Myometrial cell (primary cell): ENCODE results near the gene PPP1CB. TPM values are rescaled to one million over a fixed set of nuclear protein-coding genes. Genes with fewer than 3 reads are reported as not detected.

Experiments
- total RNA-seq: library from RNA; depleted of rRNA; stranded (reverse); fragments of >200 nt; gene quantifications from 2 replicates; pipeline ENCODE4 v1.2.3, GENCODE V29; 2015

The PPP1CB gene
- 148 and 191 TPM in 2 replicates for total RNA-seq

GRCh38 chr2:28751252-28751955 is at the start of gene PPP1CB:
Gene PPP1CB, plus strand, starts transcription at chr2:28751830. Its CDS starts 295 bp downstream, at chr2:28752125.

DNA sequence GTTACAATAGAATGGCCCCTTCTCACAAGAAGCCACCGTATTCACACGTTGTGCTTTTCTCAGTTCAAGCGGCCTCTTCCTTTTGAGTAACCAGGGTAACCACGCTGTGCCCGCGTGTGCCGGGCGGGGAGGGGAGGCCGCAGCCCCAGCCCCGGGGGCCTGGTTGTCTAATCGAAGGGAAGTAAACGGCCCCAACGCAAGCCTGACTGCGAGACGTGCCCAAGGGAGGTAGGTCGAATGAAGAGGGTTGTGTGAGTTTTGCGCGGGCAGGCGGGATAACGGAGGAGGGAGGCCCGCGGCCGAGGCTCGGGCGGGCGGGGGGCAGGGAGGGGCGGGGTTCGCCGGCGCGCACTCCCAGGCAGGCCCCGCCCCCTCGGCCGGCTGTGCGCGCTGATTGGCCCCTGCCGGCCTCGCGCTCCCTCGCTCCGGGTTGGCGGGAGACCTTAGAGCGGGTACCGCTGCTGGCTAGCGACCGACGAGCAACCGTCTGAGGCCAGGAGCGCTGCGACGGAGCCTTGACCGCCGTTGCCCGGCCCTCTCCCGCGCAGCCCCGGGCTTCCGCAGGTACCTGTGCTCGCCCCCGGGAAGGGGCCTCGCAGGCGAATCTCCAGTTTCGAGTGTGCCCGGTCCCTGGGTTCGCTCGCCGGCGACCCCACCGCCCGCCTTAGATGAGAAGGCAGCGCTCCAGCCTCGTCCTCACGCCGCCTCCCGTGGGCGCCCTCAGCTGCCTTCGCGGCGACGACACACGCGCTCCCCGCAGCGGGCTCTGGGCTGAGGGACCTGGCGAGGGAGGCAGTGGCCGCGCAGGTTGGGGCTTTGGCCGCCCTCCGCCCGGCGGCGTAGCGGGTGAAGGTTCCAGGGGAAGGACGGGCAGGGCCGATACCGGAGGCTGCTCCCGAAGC is 59.0 kb downstream of the PPP1CB start, which contains the start of gene SPDYA:
TSS of gene SPDYA (plus strand) at position 451 of the 902 bp plus-strand sequence. CDS start 5,181 bp downstream, outside the sequence.

Other genes with a start within 250 kb of the PPP1CB start
- under 0.01 and 0.18 TPM in 2 replicates for gene SPDYA, start 59.0 kb downstream of the PPP1CB start, total RNA-seq
- 7.5 and 15.2 TPM in 2 replicates for gene TRMT61B, start 118.5 kb downstream of the PPP1CB start, total RNA-seq
- 40.4 and 45.4 TPM in 2 replicates for gene WDR43, start 142.8 kb downstream of the PPP1CB start, total RNA-seq
- under 0.01 and 0.53 TPM in 2 replicates for gene TOGARAM2, start 229.5 kb downstream of the PPP1CB start, total RNA-seq